Osteocyte (in vitro differentiated cells): Measurements from ENCODE around the gene SKP2. TPM values are rescaled to one million over a fixed set of nuclear protein-coding genes. Genes with fewer than 3 reads are reported as not detected.

Source experiments
- DNase-seq: peaks from one replicate; pipeline ENCODE4 v3.0.0; 2021; ENCODE audit warnings: mixed read lengths; ENCODE audit not compliant: unreplicated experiment; ENCODE audit errors: extremely low spot score
- H3K27ac Mint-ChIP-seq: one replicate; pipeline ENCODE4 v1.8.0; 2021; ENCODE audit warnings: mild to moderate bottlenecking, mixed read lengths; ENCODE audit not compliant: unreplicated experiment
- H3K27me3 Mint-ChIP-seq: one replicate; pipeline ENCODE4 v1.8.0; 2021; ENCODE audit warnings: mixed read lengths; ENCODE audit not compliant: unreplicated experiment
- H3K36me3 Mint-ChIP-seq: one replicate; pipeline ENCODE4 v1.8.0; 2021; ENCODE audit warnings: mixed read lengths; ENCODE audit not compliant: unreplicated experiment
- H3K4me1 Mint-ChIP-seq: one replicate; pipeline ENCODE4 v1.8.0; 2021; ENCODE audit warnings: mixed read lengths; ENCODE audit not compliant: unreplicated experiment
- H3K4me3 Mint-ChIP-seq: one replicate; pipeline ENCODE4 v1.8.0; 2021; ENCODE audit warnings: mild to moderate bottlenecking, moderate library complexity, mixed read lengths; ENCODE audit not compliant: unreplicated experiment
- H3K9me3 Mint-ChIP-seq: one replicate; pipeline ENCODE4 v1.8.0; 2021; ENCODE audit warnings: mixed read lengths; ENCODE audit not compliant: unreplicated experiment
- CTCF ChIP-seq: fragments of 200-600 bp; sonication (generic); IDR thresholded peaks from 2 replicates; pipeline ENCODE4 v1.5.0; 2021; ENCODE audit warnings: antibody characterized with exemption, mild to moderate bottlenecking, moderate library complexity
- total RNA-seq: library from RNA; stranded (reverse); gene quantifications from 2 replicates; pipeline ENCODE4 v1.2.1, GENCODE V29; 2021

The SKP2 gene
- total RNA-seq, 1 donor from 2014 or later = 28.4 TPM

DNA sequence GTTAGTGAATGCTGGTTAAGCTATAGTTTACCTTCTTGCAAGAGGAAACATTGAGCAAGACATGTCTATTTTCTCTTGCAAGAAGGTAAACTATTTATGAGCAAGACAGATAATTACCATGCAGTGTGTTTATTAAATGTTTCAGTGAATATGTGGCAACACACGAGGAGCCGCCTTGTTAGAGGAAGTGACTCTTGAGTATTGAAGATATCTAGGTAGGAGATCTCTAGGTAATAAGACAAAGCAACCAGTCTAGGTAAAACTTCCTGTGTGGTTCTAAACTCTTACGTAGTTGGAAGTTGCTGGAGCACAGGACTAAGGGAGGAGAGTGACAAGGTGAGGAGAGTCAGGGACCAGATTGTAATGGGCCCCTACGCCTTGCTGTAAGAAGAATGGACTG lies 16.8 kb downstream of the SKP2 start:
- no peaks in the 10 kb centered on the region for H3K9me3 Mint-ChIP-seq
- H3K27me3 Mint-ChIP-seq = no peaks in the 10 kb centered on the region
- DNase-seq = no peak
- peaks cover 47% of the 10 kb centered on the region for H3K36me3 Mint-ChIP-seq
- H3K4me1 Mint-ChIP-seq = no peaks in the 10 kb centered on the region
- TF ChIP-seq CTCF = no peak
- H3K4me3 Mint-ChIP-seq = no peak overlapping the region
- H3K27ac Mint-ChIP-seq = no peak overlapping the region

DNA sequence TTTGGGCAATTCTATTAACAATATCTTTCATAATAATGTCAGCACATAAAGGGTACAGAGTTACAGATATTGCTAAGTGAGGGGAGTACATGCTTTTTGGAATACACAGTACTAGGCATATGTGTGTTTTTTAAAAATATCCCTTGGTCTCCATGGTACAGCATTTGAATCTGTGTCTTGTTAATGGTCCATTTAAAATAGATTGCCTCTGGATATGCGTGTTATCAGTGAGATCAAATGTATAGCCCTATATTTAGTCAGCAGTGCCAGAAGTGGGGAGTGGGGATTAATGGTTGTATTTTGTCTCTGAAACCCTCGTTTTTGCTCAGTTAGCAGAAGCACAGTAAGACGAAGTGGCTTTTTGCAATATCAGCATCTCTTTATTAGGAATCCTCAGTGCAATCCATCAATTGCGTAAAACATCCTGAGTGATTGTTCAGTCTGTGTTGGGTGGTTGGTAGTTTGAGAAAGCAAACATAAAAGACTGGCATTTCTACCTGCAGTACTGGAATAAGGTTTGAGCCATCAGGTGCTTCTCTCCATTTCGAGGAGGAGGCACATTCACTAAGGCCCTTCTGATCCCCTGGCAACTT lies 19.0 kb downstream of the SKP2 start:
- peaks cover 55% of the 10 kb centered on the region for H3K36me3 Mint-ChIP-seq
- H3K27me3 Mint-ChIP-seq = no peaks in the 10 kb centered on the region
- no peaks in the 10 kb centered on the region for H3K9me3 Mint-ChIP-seq
- H3K27ac Mint-ChIP-seq = no peak overlapping the region
- no peak overlapping the region for H3K4me3 Mint-ChIP-seq
- no peak for DNase-seq
- no peak for TF ChIP-seq CTCF
- no peaks in the 10 kb centered on the region for H3K4me1 Mint-ChIP-seq

GRCh38 chr5:36172599-36172998 lies 20.7 kb downstream of the SKP2 start:
- Mint-ChIP-seq H3K4me1 (no peaks in the 10 kb centered on the region), H3K27me3 (no peaks in the 10 kb centered on the region), H3K27ac (no peak overlapping the region), H3K36me3 (peaks cover 47% of the 10 kb centered on the region), H3K4me3 (no peak overlapping the region), H3K9me3 (no peaks in the 10 kb centered on the region)
- no peak for TF ChIP-seq CTCF
- DNase-seq = no peak

DNA sequence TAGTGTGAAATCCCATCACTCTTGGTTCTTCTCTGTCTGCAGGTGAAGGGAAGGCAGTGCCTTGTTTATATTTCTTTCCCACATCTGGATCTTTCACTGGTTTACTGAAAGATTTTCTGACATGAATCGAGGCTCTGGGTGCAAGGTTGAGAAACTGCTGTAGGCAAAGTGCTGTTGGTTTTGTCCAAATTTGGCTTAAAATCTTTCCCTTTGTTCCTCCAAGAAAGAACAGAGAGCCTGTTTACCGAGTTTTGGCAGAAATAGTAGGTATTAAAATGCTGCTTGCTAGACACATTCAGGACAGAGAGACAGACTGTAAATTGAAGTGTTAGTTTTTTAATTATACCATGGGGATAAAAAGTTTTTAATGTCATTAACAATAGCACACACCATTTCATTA lies 21.5 kb downstream of the SKP2 start:
- DNase-seq = no peak
- no peak overlapping the region for H3K27ac Mint-ChIP-seq
- H3K4me3 Mint-ChIP-seq = no peak overlapping the region
- H3K36me3 Mint-ChIP-seq = peaks cover 40% of the 10 kb centered on the region
- TF ChIP-seq CTCF = no peak
- H3K27me3 Mint-ChIP-seq = no peaks in the 10 kb centered on the region
- H3K4me1 Mint-ChIP-seq = no peaks in the 10 kb centered on the region
- H3K9me3 Mint-ChIP-seq = no peaks in the 10 kb centered on the region

- Mint-ChIP-seq H3K27me3 (no peaks in the 10 kb centered on the region), H3K36me3 (peaks cover 43% of the 10 kb centered on the region), H3K27ac (peak overlapping the region; percentile 1), H3K9me3 (no peaks in the 10 kb centered on the region), H3K4me1 (no peaks in the 10 kb centered on the region), H3K4me3 (no peak overlapping the region)
- no peak for DNase-seq
- no peak for TF ChIP-seq CTCF
These were observed 22.2 kb downstream of the SKP2 start for GRCh38 chr5:36174119-36174518.
